Hepatocyte (in vitro differentiated cells): ENCODE data around the gene VCAM1. TPM values are rescaled to one million over a fixed set of nuclear protein-coding genes. Genes with fewer than 3 reads are reported as not detected.

Experiments used
- DNase-seq: peaks from one replicate; pipeline ENCODE4 v3.0.0-alpha.2; 2016; ENCODE audit warnings: low spot score
- H2AFZ ChIP-seq: fragments of 200-600 bp; sonication (generic); 2 replicates; pipeline ENCODE4 v1.6.0; 2016; ENCODE audit warnings: antibody characterized with exemption, mild to moderate bottlenecking
- H3K27ac ChIP-seq: fragments of 200-600 bp; sonication (generic); 2 replicates; pipeline ENCODE4 v1.5.1; 2016; ENCODE audit warnings: mild to moderate bottlenecking
- H3K27me3 ChIP-seq: fragments of 200-600 bp; sonication (generic); 2 replicates; pipeline ENCODE4 v1.6.1; 2016
- H3K36me3 ChIP-seq: fragments of 200-600 bp; sonication (generic); replicated peaks from 2 replicates; pipeline ENCODE4 v1.5.1; 2016; ENCODE audit warnings: low read depth; ENCODE audit not compliant: insufficient read depth
- H3K4me1 ChIP-seq: fragments of 200-600 bp; sonication (generic); 2 replicates; pipeline ENCODE4 v1.5.1; 2016; ENCODE audit warnings: mild to moderate bottlenecking, moderate library complexity; ENCODE audit not compliant: insufficient read depth
- H3K4me2 ChIP-seq: fragments of 200-600 bp; sonication (generic); 2 replicates; pipeline ENCODE4 v1.6.0; 2016
- H3K4me3 ChIP-seq: fragments of 200-600 bp; sonication (generic); 2 replicates; pipeline ENCODE4 v1.5.1; 2016; ENCODE audit warnings: mild to moderate bottlenecking
- H3K79me2 ChIP-seq: fragments of 200-600 bp; sonication (generic); 2 replicates; pipeline ENCODE4 v1.6.0; 2017; ENCODE audit warnings: mild to moderate bottlenecking
- H3K9me2 ChIP-seq: fragments of 200-600 bp; sonication (generic); replicated peaks from 2 replicates; pipeline ENCODE4 v1.6.0; 2017; ENCODE audit warnings: mild to moderate bottlenecking; ENCODE audit not compliant: insufficient read depth
- H3K9me3 ChIP-seq: fragments of 200-600 bp; sonication (generic); 2 replicates; pipeline ENCODE4 v1.5.1; 2016; ENCODE audit warnings: low read depth, mild to moderate bottlenecking
- H4K20me1 ChIP-seq: fragments of 200-600 bp; sonication (generic); 2 replicates; pipeline ENCODE4 v1.6.0; 2016; ENCODE audit warnings: mild to moderate bottlenecking; ENCODE audit not compliant: insufficient read depth, poor library complexity, severe bottlenecking
- EZH2 ChIP-seq: fragments of 200-600 bp; sonication (generic); IDR thresholded peaks from 2 replicates; pipeline ENCODE4 v1.6.1; 2016; ENCODE audit warnings: antibody characterized with exemption, mild to moderate bottlenecking, borderline replicate concordance
- EZH2phosphoT487 ChIP-seq: fragments of 200-600 bp; sonication (generic); IDR thresholded peaks from one replicate; pipeline ENCODE4 v1.6.1; 2018; ENCODE audit warnings: antibody characterized with exemption, mild to moderate bottlenecking, low read depth, moderate library complexity; ENCODE audit not compliant: unreplicated experiment, severe bottlenecking
- WGBS: methylation state at CpG from one replicate; pipeline ENCODE4 v1.1.6; 2016; ENCODE audit warnings: low lambda C conversion rate; ENCODE audit errors: missing lambda C conversion rate; 5-methylcytosine and 5-hydroxymethylcytosine counted together
- polyA plus RNA-seq: library from polyadenylated mRNA; unstranded; fragments of >200 nt; fragmentation: Nextera tagmentation; extraction: Ambion mirVana; gene quantifications from 2 replicates; pipeline ENCODE4 v1.2.1, GENCODE V29; 2016
- total RNA-seq: library from RNA; depleted of rRNA; stranded (reverse); fragments of >200 nt; gene quantifications from 2 replicates; pipeline ENCODE4 v1.2.3, GENCODE V29; 2014
- TF ChIP-seq, protein P1 (sequence below): fragments of 200-600 bp; sonication (generic); IDR thresholded peaks from 2 replicates; pipeline ENCODE4 v1.5.1; 2016; ENCODE audit warnings: antibody characterized with exemption, mild to moderate bottlenecking; ENCODE audit not compliant: poor library complexity

VCAM1 gene
- total and polyA plus RNA-seq, 2 experiments from 2014 or later: 43.2 to 85.3 TPM

GRCh38 chr1:100769906-100770646 lies 50.5 kb downstream of the VCAM1 start:
- 82% methylated on average over 4 of the region's 4 CpGs for WGBS
- no peaks in the 10 kb centered on the region for H3K36me3 ChIP-seq
- no peak overlapping the region for H3K4me2 ChIP-seq
- TF ChIP-seq EZH2 (no peak), EZH2phosphoT487 (no peak)
- TF ChIP-seq, protein P1, sequence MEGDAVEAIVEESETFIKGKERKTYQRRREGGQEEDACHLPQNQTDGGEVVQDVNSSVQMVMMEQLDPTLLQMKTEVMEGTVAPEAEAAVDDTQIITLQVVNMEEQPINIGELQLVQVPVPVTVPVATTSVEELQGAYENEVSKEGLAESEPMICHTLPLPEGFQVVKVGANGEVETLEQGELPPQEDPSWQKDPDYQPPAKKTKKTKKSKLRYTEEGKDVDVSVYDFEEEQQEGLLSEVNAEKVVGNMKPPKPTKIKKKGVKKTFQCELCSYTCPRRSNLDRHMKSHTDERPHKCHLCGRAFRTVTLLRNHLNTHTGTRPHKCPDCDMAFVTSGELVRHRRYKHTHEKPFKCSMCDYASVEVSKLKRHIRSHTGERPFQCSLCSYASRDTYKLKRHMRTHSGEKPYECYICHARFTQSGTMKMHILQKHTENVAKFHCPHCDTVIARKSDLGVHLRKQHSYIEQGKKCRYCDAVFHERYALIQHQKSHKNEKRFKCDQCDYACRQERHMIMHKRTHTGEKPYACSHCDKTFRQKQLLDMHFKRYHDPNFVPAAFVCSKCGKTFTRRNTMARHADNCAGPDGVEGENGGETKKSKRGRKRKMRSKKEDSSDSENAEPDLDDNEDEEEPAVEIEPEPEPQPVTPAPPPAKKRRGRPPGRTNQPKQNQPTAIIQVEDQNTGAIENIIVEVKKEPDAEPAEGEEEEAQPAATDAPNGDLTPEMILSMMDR: no peak
- H3K9me2 ChIP-seq: no peaks in the 10 kb centered on the region
- H3K9me3 ChIP-seq: no peaks in the 10 kb centered on the region
- H2AFZ ChIP-seq: no peak overlapping the region
- no peaks in the 10 kb centered on the region for H4K20me1 ChIP-seq
- no peak overlapping the region for H3K27ac ChIP-seq
- H3K27me3 ChIP-seq: no peaks in the 10 kb centered on the region
- H3K79me2 ChIP-seq: no peaks in the 10 kb centered on the region
- no peak overlapping the region for H3K4me3 ChIP-seq
- no peaks in the 10 kb centered on the region for H3K4me1 ChIP-seq
- DNase-seq: no peak

DNA sequence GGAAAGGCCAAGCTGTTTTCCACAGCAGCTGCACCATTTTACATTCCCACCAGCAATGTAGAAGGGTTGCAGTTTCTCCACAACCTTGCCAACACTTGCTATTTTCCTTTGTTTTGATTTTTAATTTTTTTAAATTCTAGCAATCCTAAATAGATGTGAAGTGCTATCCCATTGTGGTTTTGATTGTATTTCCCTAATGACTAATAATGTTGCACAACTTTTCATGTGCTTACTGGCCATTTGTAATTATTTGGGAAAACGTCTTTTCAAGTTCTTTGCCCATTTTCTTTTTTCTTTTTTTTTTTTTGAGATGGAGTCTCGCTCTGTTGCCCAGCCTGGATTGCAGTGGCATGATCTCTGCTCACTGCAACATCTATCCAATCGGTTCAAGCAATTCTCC lies 53.9 kb downstream of the VCAM1 start:
- H3K27me3 ChIP-seq: no peaks in the 10 kb centered on the region
- 87% methylated on average over 3 of the region's 3 CpGs for WGBS
- TF ChIP-seq EZH2phosphoT487 (no peak), EZH2 (no peak)
- TF ChIP-seq, protein P1: no peak

DNA sequence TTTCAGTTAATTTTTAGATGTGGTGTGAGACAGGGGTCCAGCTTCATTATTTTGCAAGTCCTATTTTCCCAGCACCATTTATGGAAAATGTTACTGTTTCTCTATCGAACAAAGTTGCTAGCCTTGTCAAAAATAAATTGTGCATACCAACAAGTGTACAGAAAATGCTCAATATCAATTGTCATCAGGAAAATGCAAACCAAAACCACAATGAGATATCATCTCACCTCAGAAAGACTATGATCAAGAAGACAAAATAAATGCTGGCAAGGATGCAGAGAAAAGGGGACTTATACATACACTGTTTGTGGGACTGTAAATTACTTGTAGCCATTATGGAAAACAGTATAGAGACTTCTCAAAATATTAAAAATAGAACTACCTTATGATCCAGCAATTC lies 54.8 kb downstream of the VCAM1 start:
- no peak overlapping the region for H3K4me2 ChIP-seq

More for the DNA sequence above, 53.9 kb downstream of the VCAM1 start:
- no peak overlapping the region for H2AFZ ChIP-seq
- H3K79me2 ChIP-seq: no peaks in the 10 kb centered on the region
- H3K4me1 ChIP-seq: no peaks in the 10 kb centered on the region
- H3K36me3 ChIP-seq: no peaks in the 10 kb centered on the region
- H3K27ac ChIP-seq: no peak overlapping the region
- no peaks in the 10 kb centered on the region for H4K20me1 ChIP-seq
- no peak for DNase-seq
- no peaks in the 10 kb centered on the region for H3K9me2 ChIP-seq
- H3K9me3 ChIP-seq: no peaks in the 10 kb centered on the region
- no peak overlapping the region for H3K4me2 ChIP-seq
- H3K4me3 ChIP-seq: no peak overlapping the region

More for the DNA sequence above, 54.8 kb downstream of the VCAM1 start:
- H3K79me2 ChIP-seq: no peaks in the 10 kb centered on the region
- H3K9me2 ChIP-seq: no peaks in the 10 kb centered on the region
- no peak for DNase-seq
- no peaks in the 10 kb centered on the region for H3K27me3 ChIP-seq
- WGBS: 93% methylated on average over 1 of the region's 1 CpG
- H3K27ac ChIP-seq: no peak overlapping the region
- no peaks in the 10 kb centered on the region for H4K20me1 ChIP-seq
- no peaks in the 10 kb centered on the region for H3K9me3 ChIP-seq
- no peak overlapping the region for H2AFZ ChIP-seq
- H3K4me1 ChIP-seq: no peaks in the 10 kb centered on the region
- no peaks in the 10 kb centered on the region for H3K36me3 ChIP-seq
- H3K4me3 ChIP-seq: no peak overlapping the region
- no peak for TF ChIP-seq EZH2
- TF ChIP-seq, protein P1: no peak
- no peak for TF ChIP-seq EZH2phosphoT487
